Upper lobe of right lung (tissue), 1 donor: ENCODE results near the gene CIAO2A. TPM values are rescaled to one million over a fixed set of nuclear protein-coding genes. Genes with fewer than 3 reads are reported as not detected.
"Not testable (repeated sequence)": the region's sequence is repeated elsewhere in the genome, so short reads cannot be mapped to it uniquely, and the experiment has no call there.

Source experiments
- ATAC-seq: fragments of 200-7000 bp; cut with Tn5 transposase; one replicate; pipeline ENCODE4 v1.9.1; 2020; ENCODE audit warnings: mild to moderate bottlenecking, moderate library complexity
- DNase-seq: peaks from one replicate; pipeline ENCODE4 v3.0.0-alpha.2; 2020
- H3K27ac ChIP-seq: fragments of 200-600 bp; one replicate; pipeline ENCODE4 v1.8.0; 2022
- H3K27me3 ChIP-seq: fragments of 200-600 bp; one replicate; pipeline ENCODE4 v1.8.0; 2022; ENCODE audit warnings: mild to moderate bottlenecking
- H3K36me3 ChIP-seq: fragments of 200-600 bp; one replicate; pipeline ENCODE4 v1.8.0; 2022
- H3K4me1 ChIP-seq: fragments of 200-600 bp; one replicate; pipeline ENCODE4 v1.8.0; 2022
- H3K4me3 ChIP-seq: fragments of 200-600 bp; one replicate; pipeline ENCODE4 v1.8.0; 2022; ENCODE audit warnings: mild to moderate bottlenecking
- H3K9me3 ChIP-seq: fragments of 200-600 bp; one replicate; pipeline ENCODE4 v1.8.0; 2022
- CTCF ChIP-seq: fragments of 200-600 bp; IDR thresholded peaks from one replicate; pipeline ENCODE4 v1.8.0; 2022; ENCODE audit warnings: antibody characterized with exemption
- intact Hi-C: fragments of 100-400 bp; cut with DNase I; formaldehyde crosslinking; loops from one replicate; pipeline ENCODE4 v1.11.0; 2022
- total RNA-seq: library from RNA; stranded (reverse); fragmentation: NEBNext Ultra II Directional; extraction: Animal tissue kit (Norgen Biotek cat#: 25700); gene quantifications from one replicate; pipeline ENCODE4 v1.2.1, GENCODE V29; 2021
- donor health status: DM: no; HTN: yes; CAD: no; lungs with severe emphysema.

The CIAO2A gene
- total RNA-seq, 1 donor from 2014 or later = 54.9 TPM

- Histone ChIP-seq H3K9me3 (no peaks in the 10 kb centered on the region), H3K4me3 (no peak overlapping the region), H3K4me1 (peaks cover 11% of the 10 kb centered on the region), H3K27ac (no peak overlapping the region), H3K36me3 (peaks cover 99% of the 10 kb centered on the region), H3K27me3 (no peaks in the 10 kb centered on the region)
- DNase-seq (no peak), ATAC-seq (no peak)
- intact Hi-C loops = no loop called here
- TF ChIP-seq CTCF = no peak
These were observed 36.5 kb upstream of the CIAO2A start for GRCh38 chr15:64130159-64130558.

GRCh38 chr15:64127521-64128270 is 34.1 kb upstream of the CIAO2A start:
- Histone ChIP-seq H3K9me3 (no peaks in the 10 kb centered on the region), H3K4me3 (no peak overlapping the region), H3K27me3 (no peaks in the 10 kb centered on the region), H3K27ac (peak overlapping the region; percentile 32), H3K4me1 (no peaks in the 10 kb centered on the region), H3K36me3 (peaks cover 100% of the 10 kb centered on the region)
- ATAC-seq (peak; percentile 90), DNase-seq (no peak)
- intact Hi-C loops = no loop called here
- no peak for TF ChIP-seq CTCF

- no peak for TF ChIP-seq CTCF
- no peaks in the 10 kb centered on the region for H3K9me3 ChIP-seq
- no peak overlapping the region for H3K27ac ChIP-seq
- peaks cover 99% of the 10 kb centered on the region for H3K36me3 ChIP-seq
- no peaks in the 10 kb centered on the region for H3K4me1 ChIP-seq
- intact Hi-C loops = no loop called here
- no peaks in the 10 kb centered on the region for H3K27me3 ChIP-seq
- ATAC-seq = no peak
- H3K4me3 ChIP-seq = no peak overlapping the region
- no peak for DNase-seq
These were observed 32.3 kb upstream of the CIAO2A start for GRCh38 chr15:64125978-64126377.

GRCh38 chr15:64122936-64123351 is 29.3 kb upstream of the CIAO2A start:
- H3K27ac ChIP-seq = no peak overlapping the region
- no peak for DNase-seq
- no peaks in the 10 kb centered on the region for H3K27me3 ChIP-seq
- no peak overlapping the region for H3K4me3 ChIP-seq
- peaks cover 99% of the 10 kb centered on the region for H3K36me3 ChIP-seq
- TF ChIP-seq CTCF = no peak
- H3K4me1 ChIP-seq = peaks cover 8% of the 10 kb centered on the region
- intact Hi-C loops = no loop called here
- no peak for ATAC-seq
- H3K9me3 ChIP-seq = no peaks in the 10 kb centered on the region

- no peak for TF ChIP-seq CTCF
- ATAC-seq (no peak), DNase-seq (no peak)
- no peaks in the 10 kb centered on the region for H3K27me3 ChIP-seq
- peaks cover 99% of the 10 kb centered on the region for H3K36me3 ChIP-seq
- peaks cover 13% of the 10 kb centered on the region for H3K4me1 ChIP-seq
- H3K9me3 ChIP-seq = no peaks in the 10 kb centered on the region
- no peak overlapping the region for H3K4me3 ChIP-seq
- H3K27ac ChIP-seq = no peak overlapping the region
- intact Hi-C loops = no loop called here
These were observed 28.8 kb upstream of the CIAO2A start for GRCh38 chr15:64122444-64122843.

GRCh38 chr15:64121614-64122013 is 28.0 kb upstream of the CIAO2A start:
- H3K4me3 ChIP-seq = no peak overlapping the region
- intact Hi-C loops = no loop called here
- no peak for DNase-seq
- no peaks in the 10 kb centered on the region for H3K27me3 ChIP-seq
- H3K4me1 ChIP-seq = peaks cover 15% of the 10 kb centered on the region
- no peak overlapping the region for H3K27ac ChIP-seq
- peaks cover 99% of the 10 kb centered on the region for H3K36me3 ChIP-seq
- ATAC-seq = no peak
- TF ChIP-seq CTCF = no peak
- H3K9me3 ChIP-seq = no peaks in the 10 kb centered on the region

GRCh38 chr15:64120322-64120721 is 26.7 kb upstream of the CIAO2A start:
- intact Hi-C loops, H3K9me3 ChIP-seq, ATAC-seq, H3K27ac ChIP-seq, H3K4me3 ChIP-seq, DNase-seq, H3K27me3 ChIP-seq: not testable (repeated sequence)
- peaks cover 99% of the 10 kb centered on the region for H3K36me3 ChIP-seq
- peaks cover 15% of the 10 kb centered on the region for H3K4me1 ChIP-seq
